ENCODE data around the gene TYMP. TPM values are rescaled to one million over a fixed set of nuclear protein-coding genes. Genes with fewer than 3 reads are reported as not detected.

TYMP gene
- total RNA-seq, 1 donor from 2014 or later, result 56.6 TPM

DNA sequence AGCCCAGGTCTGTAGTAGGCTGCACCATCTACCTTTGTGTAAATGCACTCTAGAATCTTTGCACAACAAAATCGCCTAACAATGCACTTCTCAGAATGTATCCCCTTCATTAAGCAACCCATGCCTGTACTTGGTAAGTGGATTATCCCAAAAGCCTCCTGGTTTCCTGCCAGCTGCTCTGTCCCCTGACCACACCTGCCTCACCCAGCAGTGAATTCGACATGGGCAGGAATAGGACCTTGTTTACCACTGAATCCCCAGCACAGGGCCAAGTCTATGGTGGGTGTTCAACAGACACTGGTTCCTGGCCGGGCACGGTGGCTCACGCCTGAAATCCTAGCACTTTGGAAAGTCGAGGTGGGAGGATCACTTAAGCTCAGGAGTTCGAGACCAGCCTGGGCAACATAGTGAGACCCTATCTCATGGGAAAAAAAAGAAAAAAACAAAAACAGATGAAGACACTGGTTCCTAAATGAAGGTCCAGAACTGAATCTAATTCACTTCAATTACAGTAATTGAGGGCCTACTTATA lies 38.0 kb upstream of the TYMP start:
- TF ChIP-seq, protein P1, sequence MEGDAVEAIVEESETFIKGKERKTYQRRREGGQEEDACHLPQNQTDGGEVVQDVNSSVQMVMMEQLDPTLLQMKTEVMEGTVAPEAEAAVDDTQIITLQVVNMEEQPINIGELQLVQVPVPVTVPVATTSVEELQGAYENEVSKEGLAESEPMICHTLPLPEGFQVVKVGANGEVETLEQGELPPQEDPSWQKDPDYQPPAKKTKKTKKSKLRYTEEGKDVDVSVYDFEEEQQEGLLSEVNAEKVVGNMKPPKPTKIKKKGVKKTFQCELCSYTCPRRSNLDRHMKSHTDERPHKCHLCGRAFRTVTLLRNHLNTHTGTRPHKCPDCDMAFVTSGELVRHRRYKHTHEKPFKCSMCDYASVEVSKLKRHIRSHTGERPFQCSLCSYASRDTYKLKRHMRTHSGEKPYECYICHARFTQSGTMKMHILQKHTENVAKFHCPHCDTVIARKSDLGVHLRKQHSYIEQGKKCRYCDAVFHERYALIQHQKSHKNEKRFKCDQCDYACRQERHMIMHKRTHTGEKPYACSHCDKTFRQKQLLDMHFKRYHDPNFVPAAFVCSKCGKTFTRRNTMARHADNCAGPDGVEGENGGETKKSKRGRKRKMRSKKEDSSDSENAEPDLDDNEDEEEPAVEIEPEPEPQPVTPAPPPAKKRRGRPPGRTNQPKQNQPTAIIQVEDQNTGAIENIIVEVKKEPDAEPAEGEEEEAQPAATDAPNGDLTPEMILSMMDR (IDR thresholded peaks at IDR 0.05; ENCODE audit: insufficient read depth, low read length, severe bottlenecking), result no peak
- FAIRE-seq, result no peak

DNA sequence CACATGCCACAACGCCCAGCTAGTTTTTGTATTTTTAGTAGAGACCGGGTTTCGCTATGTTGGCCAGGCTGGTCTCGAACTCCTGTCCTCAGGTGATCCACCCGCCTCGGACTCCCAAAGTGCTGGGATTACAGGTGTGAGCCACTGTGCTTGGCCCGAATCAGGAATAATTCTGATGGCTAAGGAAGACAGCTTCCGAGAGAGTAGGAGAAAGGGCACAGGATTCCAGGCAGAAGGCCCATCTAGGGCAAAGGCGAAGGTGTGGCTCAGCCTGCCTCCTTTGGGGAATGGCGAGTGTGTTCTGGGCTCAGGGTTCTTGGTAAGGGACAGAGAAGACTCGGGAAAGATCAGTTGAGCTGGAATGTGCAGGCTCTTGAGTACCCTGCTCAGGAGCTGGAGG lies 34.5 kb upstream of the TYMP start:
- TF ChIP-seq, protein P1 (IDR thresholded peaks at IDR 0.05; ENCODE audit: insufficient read depth, low read length, severe bottlenecking), result no peak
- no peak for FAIRE-seq
- Histone ChIP-seq H3K36me3 (ENCODE audit: control insufficient read depth, insufficient read depth, low read length) (no peaks in the 10 kb centered on the region), H3K4me3 (ENCODE audit: low read depth, low read length) (no peak overlapping the region), H3K27me3 (ENCODE audit: control insufficient read depth, insufficient read depth, low read length) (no peaks in the 10 kb centered on the region)
- DNase-seq (ENCODE audit: low read depth), result no peak

More for the DNA sequence above, 38.0 kb upstream of the TYMP start:
- Histone ChIP-seq H3K36me3 (ENCODE audit: control insufficient read depth, insufficient read depth, low read length) (peaks cover 1% of the 10 kb centered on the region), H3K27me3 (ENCODE audit: control insufficient read depth, insufficient read depth, low read length) (no peaks in the 10 kb centered on the region), H3K4me3 (ENCODE audit: low read depth, low read length) (no peak overlapping the region)
- no peak for DNase-seq (ENCODE audit: low read depth)

DNA sequence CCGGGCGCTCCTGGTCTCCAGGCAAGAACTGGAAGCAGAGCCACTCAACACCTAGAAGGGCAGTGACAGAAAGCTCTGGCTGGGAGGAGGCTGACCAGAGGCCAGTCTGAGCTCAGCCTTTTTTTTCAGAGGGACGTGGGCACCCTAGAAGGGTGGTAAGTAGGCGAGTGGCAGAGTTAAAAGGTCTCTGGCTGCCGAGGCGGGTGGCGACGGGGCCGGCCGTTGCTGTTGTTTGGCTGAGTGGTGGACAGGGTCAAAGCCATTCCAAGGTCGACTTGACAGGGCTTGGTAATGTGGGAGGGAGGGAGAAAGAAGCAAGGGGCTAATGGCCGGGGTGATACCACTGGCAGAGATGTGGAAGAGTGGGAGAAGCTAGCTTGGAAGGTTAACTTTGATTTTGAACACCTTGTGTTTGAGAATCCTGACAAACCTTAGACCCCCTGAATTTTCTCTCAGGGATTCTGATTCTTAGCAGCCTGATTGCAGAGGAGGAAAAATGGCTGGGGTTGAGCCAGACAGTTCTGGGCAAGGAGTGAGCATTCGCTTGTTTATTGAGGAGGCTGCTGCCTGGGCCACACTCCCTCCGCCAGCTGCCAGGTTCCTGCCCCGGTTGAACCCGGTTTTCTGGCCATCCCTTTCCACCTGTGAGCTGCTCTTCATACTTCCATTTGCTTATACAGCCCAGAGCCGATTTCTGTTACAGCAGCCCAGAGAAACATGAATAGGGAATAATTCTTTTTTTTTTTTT lies 33.8 kb upstream of the TYMP start:
- FAIRE-seq (no peak), DNase-seq (ENCODE audit: low read depth) (no peak)
- Histone ChIP-seq H3K4me3 (ENCODE audit: low read depth, low read length) (peak overlapping the region; percentile 49), H3K27me3 (ENCODE audit: control insufficient read depth, insufficient read depth, low read length) (no peaks in the 10 kb centered on the region), H3K36me3 (ENCODE audit: control insufficient read depth, insufficient read depth, low read length) (no peaks in the 10 kb centered on the region)
- TF ChIP-seq, protein P1 (IDR thresholded peaks at IDR 0.05; ENCODE audit: insufficient read depth, low read length, severe bottlenecking), result no peak

DNA sequence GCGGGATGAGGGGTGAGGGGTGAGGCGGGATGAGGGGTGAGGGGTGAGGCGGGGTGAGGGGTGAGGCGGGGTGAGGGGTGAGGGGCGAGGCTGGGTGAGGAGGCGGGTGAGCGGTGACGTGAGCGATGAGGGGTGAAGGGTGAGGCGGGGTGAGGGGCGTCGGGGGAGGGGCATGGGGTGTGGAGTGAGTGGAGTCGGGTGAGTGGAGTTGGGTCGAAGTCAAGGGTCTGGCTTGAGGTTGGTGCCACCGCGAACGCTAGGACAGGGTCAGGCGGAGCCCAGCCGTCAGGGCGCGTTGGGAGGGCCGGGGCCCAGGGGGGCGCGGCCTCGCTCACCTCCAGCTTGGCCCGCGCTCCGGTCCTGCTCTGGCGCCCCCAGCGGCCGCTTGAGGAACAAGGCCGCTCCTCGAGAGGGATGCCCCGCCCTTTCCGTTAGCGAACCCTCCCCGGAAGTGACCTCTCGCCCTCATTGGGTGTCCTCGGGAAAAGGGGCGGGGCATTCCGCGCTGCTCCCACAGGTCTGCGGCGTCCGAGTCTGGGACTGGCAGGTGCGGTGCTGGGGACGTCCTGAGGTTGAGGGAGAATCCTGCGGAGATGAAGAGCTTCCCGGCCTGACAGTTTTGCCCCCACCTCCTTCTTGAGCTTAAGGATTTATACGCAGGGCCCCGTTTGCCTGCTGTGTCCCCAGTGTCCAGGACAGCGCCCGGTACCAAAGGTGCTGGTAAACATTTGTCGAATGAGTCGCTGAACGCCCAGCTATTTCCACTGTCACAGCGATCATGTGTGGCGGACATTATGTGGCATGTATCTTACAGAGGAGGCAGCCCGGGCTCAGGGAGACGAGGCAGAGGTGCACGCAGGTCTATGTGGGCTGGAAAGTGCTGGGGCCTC lies 33.0 kb upstream of the TYMP start, which contains the start of gene SYCE3:
SYCE3 (minus strand) TSS at position 397 of the 890 bp plus-strand sequence. CDS start 6,514 bp downstream, outside the sequence.
- DNase-seq (ENCODE audit: low read depth) (peak; percentile 80), FAIRE-seq (no peak)
- H3K4me3 ChIP-seq (ENCODE audit: low read depth, low read length), result peak within 1 kb of the TSS; percentile 49
- TF ChIP-seq, protein P1 (IDR thresholded peaks at IDR 0.05; ENCODE audit: insufficient read depth, low read length, severe bottlenecking), result peak; percentile 98
- no peaks in the 10 kb centered on the region for H3K27me3 ChIP-seq (ENCODE audit: control insufficient read depth, insufficient read depth, low read length)
- no peaks in the 10 kb centered on the region for H3K36me3 ChIP-seq (ENCODE audit: control insufficient read depth, insufficient read depth, low read length)

DNA sequence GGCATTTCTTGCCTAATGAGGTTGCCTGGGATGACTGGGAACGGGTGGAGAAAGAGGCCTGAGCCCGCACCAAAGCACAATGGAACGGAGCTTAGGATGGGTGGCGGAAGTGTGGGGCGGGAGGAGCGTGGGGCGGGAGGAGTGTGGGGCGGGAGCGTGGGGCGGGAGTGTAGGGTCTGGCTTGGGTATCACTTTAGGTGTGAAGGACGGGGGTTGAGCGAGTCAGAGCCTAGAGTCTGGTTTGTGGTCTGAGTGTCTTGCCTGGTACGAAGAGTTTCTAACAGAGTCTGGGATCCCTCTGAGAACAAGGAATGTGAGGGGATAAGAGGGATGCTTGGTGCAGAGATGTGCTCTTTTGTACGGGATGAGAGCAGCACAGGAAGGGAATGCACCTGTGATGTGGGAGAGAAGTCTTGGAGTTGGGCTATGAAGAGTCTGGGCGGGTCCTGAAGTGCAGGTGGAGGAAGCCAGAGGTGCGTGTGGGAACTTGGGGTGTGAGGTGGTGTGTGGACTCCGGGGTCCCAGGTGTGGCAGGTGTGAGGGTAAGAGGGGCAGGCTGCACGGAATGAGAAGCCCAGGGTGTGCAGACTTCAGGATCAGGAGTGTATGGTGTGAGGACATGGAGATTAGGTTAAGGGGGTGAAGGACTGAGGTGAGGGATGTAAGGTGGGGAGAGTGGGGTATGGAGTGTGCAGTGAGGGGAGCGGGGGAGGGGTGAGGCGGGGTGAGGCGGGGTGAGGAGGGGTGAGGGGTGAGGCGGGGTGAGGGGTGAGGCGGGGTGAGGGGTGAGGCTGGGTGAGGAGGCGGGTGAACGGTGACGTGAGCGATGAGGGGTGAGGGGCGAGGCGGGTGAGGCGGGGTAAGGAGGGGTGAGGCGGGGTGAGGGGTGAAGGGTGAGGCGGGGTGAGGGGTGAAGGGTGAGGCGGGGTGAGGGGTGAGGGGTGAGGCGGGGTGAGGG lies 31.9 kb upstream of the TYMP start:
- Histone ChIP-seq H3K4me3 (ENCODE audit: low read depth, low read length) (no peak overlapping the region), H3K27me3 (ENCODE audit: control insufficient read depth, insufficient read depth, low read length) (no peaks in the 10 kb centered on the region), H3K36me3 (ENCODE audit: control insufficient read depth, insufficient read depth, low read length) (no peaks in the 10 kb centered on the region)
- DNase-seq (ENCODE audit: low read depth) (no peak), FAIRE-seq (peak; percentile 92)
- TF ChIP-seq, protein P1 (IDR thresholded peaks at IDR 0.05; ENCODE audit: insufficient read depth, low read length, severe bottlenecking), result no peak

All from bronchial epithelial cell (primary cell).